Liver (tissue), 3 donors: ENCODE measurements around the gene SEMA5A.

Experiments used
- CTCF ChIP-seq: fragments of 150-350 bp; IDR thresholded peaks from 2 replicates; pipeline ENCODE4 v1.5.1; 2017; ENCODE audit warnings: improper control_type of control experiment, low read depth, low read length; ENCODE audit not compliant: missing input control
- FOXA1 ChIP-seq: IDR thresholded peaks from 2 replicates; pipeline ENCODE4 v1.6.1; 2016; ENCODE audit warnings: antibody characterized with exemption
- FOXA2 ChIP-seq: IDR thresholded peaks from 2 replicates; pipeline ENCODE4 v1.6.1; 2016; ENCODE audit warnings: antibody characterized with exemption
- HNF4A ChIP-seq, 2 donors: conservative IDR thresholded peaks; 2 replicates each; pipeline ENCODE4 v1.6.1; 2016; ENCODE audit warnings: antibody characterized with exemption in 2 of 2, mild to moderate bottlenecking in 2 of 2
- JUND ChIP-seq, 2 donors: IDR thresholded peaks; 2 replicates each; pipeline ENCODE4 v1.6.1; 2016; ENCODE audit warnings: antibody characterized with exemption in 2 of 2
- RXRA ChIP-seq, 2 donors: IDR thresholded peaks; 2 replicates each; pipeline ENCODE4 v1.6.1; 2017 to 2018; ENCODE audit warnings: antibody characterized with exemption in 2 of 2, mild to moderate bottlenecking in 1 of 2
- TAF1 ChIP-seq: conservative IDR thresholded peaks from 2 replicates; pipeline ENCODE4 v1.6.1; 2016; ENCODE audit warnings: antibody characterized with exemption, mild to moderate bottlenecking
- donor health status: healthy.
- donor health status: healthy.

- TF ChIP-seq CTCF (no peak), JUND (IDR thresholded peaks at IDR 0.05) (no peak), FOXA2 (no peak), TAF1 (no peak), RXRA (IDR thresholded peaks at IDR 0.05) (no peak), FOXA1 (no peak), HNF4A (conservative IDR thresholded peaks at IDR 0.05) (no peak)
These were observed 490.9 kb downstream of the SEMA5A start for GRCh38 chr5:9054821-9055589.
